C4-2B (cell line): Measurements from ENCODE around the gene CKAP2L.

Source experiments
- CTCF ChIP-seq: fragments of 450-650 bp; conservative IDR thresholded peaks from 2 replicates; pipeline ENCODE4 v1.5.1; 2017; ENCODE audit warnings: mild to moderate bottlenecking
- ZFX ChIP-seq: fragments of 450-650 bp; IDR thresholded peaks from 2 replicates; pipeline ENCODE4 v1.6.1; 2017

GRCh38 chr2:112756207-112756606, 8.2 kb downstream of the CKAP2L start:
- TF ChIP-seq CTCF (no peak), ZFX (no peak)
